CD4-positive, alpha-beta T cell treated with Interleukin-17A for 4 hours (primary cell): ENCODE measurements around the gene SLC20A1.
A peak's percentile ranks its signal among the peaks of the same experiment; 100 is the strongest.
"Not testable (repeated sequence)": the region's sequence is repeated elsewhere in the genome, so short reads cannot be mapped to it uniquely, and the experiment has no call there.

ENCODE experiments used
- DNase-seq: peaks from one replicate; pipeline ENCODE4 v3.0.0-alpha.2; 2020; ENCODE audit warnings: mixed read lengths

SLC20A1 gene

DNA sequence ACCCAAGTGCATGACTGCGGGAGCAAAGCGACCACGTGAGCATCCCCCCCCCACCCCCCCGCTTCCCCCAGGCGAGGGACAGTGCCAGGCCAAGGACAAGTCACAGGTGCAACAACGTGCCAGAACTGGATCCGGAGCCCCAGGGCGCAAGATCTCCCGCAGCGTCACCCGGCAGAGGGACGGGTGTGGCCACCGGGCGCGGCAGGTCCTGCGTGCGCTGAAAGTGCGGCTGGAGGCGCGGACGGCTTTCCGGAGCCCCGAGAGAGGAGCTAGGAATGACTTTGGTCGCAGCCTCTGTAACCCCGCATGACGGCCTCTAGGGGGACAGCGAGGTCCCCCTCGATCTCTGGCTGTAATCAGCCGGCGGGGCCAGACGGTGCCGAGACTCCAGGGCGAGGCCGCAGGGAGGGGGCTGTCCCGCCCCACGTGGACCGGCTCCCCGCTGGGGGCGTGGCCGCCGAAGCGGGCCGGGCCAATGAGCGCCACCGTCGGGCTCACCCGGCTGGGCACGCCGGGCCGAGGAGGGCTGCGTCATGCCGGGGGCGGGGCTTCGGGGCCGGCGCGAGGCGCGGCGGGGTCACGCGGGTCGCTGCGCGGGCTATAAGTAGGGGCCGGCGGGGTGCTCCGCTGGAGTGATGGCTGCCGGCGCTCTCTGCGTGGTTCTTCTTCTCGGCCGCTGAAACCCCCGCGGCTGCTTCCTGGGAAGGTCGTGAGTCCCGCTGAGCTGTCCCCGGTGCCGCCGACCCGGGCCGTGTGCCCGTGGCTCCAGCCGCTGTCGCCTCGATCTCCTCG lies at the start of gene SLC20A1:
Gene SLC20A1 (plus strand): TSS at position 630 of the 792 bp plus-strand sequence. CDS start 890 bp downstream, outside the sequence.
- DNase-seq, result peak; percentile 99

DNA sequence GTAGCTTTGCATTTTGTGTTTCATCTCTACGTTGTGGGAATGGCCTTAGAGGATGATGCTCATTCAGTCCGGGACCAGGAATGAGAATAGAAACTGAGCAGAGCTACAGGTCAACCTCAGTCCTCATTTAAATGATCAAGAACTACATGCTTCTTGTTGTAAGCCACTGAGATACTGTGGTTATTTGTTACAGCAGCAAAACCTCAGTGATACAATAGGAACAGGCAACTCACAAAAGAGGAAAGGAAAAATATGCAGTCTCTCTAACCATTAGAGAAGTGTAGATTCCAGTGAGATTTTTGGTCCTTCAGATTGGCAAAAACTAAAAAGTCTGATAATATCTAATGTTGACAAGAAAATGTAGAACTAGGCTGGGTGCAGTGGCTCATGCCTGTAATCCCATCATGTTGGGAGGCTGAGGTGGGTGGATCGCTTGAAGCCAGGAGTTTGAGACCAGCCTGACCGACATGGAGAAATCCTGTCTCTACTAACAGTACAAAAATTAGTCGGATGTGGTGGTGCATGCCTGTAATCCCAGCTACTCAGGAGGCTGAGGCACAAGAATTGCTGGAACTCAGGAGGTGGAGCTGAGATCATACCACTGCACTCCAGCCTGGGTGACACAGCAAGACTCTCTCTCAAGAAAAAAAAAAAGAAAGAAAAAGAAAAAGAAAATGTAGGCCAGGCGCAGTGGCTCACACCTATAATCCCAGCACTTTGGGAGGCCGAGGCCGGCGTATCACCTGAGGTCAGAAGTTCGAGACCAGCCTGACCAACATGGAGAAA lies 48.0 kb upstream of the SLC20A1 start:
- no peak for DNase-seq

DNA sequence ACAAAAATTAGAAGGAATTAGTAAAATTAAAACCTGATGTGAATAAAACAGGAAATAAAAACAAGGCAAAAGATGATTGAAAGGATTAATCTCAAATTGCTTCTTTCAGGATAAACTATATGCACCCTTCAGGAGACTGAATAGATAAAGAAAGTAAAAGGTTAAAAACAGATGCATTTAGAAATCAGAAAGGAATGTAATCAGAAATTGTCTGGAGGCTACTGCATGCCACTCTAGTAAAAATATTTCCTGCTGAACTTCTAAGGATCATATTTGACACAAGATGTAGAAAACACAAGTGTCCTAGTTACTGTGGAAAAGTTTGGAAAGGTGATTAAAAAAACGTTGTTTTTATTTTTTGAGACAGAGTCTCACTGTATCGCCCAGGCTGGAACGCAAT lies 45.1 kb upstream of the SLC20A1 start:
- no peak for DNase-seq

- no peak for DNase-seq
These were observed 44.0 kb upstream of the SLC20A1 start for GRCh38 chr2:112601754-112602153.

GRCh38 chr2:112602917-112603316 lies 42.8 kb upstream of the SLC20A1 start:
- DNase-seq, result no peak

DNA sequence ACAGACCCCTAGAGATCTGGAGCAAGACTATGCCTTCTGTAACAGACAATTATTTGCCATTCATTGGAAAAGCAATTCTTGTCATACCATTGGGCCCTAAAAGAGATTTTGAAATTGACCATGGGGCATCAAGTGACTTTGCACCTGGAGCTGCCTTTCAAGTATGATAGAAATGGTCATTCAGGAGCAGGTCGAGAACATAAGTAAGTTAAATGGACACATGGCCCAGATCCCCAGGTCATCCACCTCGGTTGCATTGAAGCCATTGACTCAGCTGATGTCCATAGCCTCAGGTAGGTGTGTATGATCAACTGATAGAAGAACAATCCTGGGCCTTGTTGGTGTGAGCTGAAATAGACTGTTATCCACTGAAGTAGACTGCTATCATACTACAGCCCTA lies 42.0 kb upstream of the SLC20A1 start:
- DNase-seq, result no peak

DNA sequence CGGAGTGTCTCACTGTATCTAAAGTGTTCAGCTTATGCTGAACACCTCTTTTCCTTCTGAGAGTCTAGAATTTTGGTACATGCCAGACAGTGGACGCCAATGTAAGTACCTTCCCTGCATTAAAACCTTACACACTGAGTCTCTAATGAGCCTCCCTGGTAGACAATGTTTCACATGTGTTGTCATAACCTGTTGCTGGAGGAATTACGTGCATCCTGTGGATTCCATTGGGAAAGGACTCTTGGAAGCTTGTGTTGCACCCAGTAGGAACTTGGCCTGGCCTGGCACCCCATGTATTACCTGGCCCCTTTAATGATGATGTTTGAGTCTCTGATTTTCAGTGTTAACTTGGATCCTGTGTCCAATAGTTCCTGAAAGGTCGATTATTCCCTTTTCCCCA lies 40.8 kb upstream of the SLC20A1 start:
- no peak for DNase-seq

DNA sequence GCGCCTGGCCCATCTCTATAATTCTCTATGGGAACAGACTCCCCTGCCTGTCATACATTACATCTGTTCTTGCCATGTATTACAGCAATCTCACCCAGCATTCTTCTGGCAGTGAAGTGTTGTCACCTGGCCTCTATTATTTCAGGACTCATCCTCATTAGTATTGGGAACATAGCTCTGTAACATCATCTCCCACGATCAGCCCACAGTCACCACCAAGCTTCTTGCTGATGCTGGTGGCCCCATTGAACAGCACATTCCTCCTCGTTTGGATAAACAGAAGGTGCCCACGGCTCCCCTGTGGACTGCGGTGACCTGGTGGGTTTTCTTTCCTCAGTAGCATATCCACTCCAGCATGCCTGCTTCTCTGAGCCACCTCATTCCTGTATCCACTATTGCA lies 39.8 kb upstream of the SLC20A1 start:
- DNase-seq, result no peak

GRCh38 chr2:112606547-112606946 lies 39.2 kb upstream of the SLC20A1 start:
- DNase-seq, result no peak

GRCh38 chr2:112607680-112608438 lies 37.9 kb upstream of the SLC20A1 start:
- DNase-seq, result no peak

DNA sequence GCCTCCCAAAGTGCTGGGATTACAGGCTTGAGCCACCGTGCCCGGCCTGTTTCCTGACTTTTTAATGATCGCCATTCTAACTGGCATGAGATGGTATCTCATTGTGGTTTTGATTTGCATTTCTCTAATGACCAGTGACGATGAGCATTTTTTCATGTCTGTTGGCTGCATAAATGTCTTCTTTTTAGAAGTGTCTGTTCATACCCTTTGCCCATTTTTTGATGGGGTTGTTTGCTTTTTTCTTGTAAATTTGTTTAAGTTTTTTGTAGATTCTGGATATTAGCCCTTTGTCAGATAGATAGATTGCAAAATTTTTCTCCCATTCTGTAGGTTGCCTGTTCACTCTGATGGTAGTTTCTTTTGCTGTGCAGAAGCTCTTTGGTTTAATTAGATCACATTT lies 36.4 kb upstream of the SLC20A1 start:
- not testable (repeated sequence) for DNase-seq

GRCh38 chr2:112612283-112612682 lies 33.5 kb upstream of the SLC20A1 start:
- DNase-seq, result not testable (repeated sequence)

DNA sequence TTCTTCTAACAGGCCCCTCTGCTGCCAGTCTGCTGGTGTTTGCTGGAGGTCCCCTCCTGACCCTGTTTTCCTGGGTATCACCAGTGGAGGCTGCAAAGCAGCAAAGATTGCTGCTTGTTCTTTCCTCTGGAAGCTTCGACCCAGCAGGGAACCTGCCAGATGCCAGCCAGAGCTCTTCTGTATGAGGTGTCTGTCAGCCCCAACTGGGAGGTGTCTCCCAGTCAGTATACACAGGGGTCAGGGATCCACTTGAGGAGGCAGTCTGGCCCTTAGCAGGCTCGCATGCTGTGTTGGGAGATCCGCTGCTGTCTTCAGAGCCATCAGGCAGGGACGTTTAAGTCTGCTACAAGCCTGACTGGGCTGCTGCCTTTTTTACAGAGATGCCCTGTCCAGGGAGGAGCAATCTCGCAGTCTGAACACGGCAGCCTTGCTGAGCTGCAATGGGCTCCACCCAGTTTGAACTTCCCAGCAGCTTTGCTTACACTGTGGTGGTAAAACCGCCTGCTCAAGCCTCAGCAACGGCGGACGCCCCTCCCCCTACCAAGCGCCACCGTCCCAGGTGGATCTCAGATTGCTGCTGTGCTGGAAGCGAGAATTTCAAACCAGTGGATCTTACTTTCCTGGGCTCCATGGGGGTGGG lies 31.4 kb upstream of the SLC20A1 start:
- no peak for DNase-seq

DNA sequence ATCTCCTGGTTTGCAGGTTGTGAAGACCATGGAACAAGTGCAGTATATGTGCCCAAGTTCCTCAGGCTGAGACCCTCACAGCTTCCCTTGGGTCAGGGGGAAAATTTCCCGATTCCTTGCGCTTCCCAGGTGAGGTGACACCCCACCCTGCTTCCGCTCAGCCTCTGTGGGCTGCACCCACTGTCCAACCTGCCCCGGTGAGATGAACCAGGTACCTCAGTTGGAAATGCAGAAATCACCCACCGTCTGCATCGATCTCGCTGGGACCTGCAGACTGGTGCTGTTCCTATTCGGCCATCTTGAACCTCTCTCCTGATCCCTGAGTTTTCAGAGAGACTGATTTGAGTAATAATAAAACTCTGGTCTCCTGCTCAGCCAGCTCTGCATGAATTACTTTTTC lies 30.7 kb upstream of the SLC20A1 start:
- DNase-seq, result no peak

DNA sequence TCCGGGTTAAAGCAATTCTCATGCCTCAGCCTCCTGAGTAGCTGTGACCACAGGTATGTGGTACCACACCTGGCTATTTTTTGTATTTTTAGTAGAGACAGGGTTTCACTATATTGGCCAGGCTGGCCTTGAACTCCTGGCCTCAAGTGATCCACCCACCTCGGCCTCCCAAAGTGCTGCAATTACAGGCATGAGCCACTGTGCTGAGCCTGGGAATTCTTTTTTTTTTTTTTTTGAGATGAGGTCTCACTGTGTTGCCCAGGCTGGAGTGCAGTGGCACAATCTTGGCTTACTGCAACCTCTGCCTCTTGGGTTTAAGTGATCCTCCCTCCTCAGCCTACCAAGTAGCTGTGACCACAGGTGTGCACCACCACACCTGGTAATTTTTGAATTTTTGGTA lies 29.9 kb upstream of the SLC20A1 start:
- not testable (repeated sequence) for DNase-seq

GRCh38 chr2:112618383-112618782 lies 27.4 kb upstream of the SLC20A1 start:
- DNase-seq, result no peak

- DNase-seq, result no peak
These were observed 23.8 kb upstream of the SLC20A1 start for GRCh38 chr2:112621790-112622527.

GRCh38 chr2:112622528-112622849 lies 23.2 kb upstream of the SLC20A1 start:
- DNase-seq, result no peak

DNA sequence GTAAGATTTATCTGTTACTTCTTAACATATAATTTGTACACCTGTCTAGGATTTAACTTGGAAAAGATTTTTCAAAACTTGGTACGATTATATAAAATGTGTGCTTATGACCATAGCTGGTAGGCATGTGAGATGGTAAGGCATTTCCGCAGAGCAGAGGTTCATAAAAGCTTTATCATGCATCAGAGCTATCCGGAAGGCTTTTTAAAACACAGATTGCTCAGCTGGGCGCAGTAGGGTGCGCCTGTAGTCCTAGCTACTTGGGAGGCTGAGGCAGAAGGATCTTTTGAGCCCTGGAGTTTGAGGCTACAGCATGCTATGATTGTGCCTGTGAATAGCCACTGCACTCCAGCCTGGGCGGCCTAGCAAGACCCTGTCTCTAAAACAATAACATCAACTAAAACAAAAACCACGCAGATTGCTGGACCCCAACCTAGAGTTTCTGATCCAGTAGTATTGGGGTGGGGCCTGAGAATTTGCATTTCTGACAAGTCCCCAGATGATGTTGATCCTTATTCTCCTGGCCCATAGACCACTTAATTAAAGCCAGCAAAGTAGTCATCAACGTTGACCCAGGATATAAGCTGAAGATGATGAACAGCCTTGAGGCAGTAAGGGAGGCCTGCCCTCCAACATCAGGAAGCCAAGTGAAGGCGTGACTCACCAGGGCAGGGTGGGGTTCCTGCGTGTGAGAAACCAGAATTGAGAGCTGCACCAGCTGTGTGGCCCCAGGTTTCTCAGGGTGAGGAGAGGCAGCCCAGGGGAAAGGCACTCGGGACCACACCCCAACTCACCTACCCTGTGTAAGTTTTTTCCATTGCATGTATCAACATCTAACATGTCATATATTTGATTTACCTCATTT lies 21.6 kb upstream of the SLC20A1 start:
- peak; percentile 87 for DNase-seq

- no peak for DNase-seq
These were observed 20.1 kb upstream of the SLC20A1 start for GRCh38 chr2:112625474-112626114.

DNA sequence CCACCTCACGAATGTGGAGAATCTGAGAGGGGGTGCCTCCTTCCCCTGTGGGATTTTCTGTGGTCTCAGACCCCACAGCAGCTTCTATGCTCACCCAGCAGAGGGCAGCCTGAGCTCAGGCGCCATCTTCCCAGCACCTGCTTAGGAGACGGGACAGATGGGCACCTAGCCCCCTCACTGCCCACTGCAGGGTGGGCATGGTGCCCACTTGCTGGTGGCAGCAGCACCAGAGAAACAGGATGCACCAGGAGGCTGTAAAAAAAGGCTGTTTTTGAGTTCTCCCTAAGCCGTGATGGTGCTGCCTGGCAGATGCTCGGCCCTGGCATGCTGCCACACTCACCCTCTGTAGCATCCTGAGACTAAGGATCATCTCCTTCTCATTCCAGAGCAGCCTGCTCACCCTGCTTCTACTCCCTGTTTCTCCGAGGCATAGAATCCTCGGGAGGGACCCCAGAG lies 19.1 kb upstream of the SLC20A1 start:
- DNase-seq, result peak; percentile 76
